ENCODE measurements around the gene CARD10. TPM values are rescaled to one million over a fixed set of nuclear protein-coding genes. Genes with fewer than 3 reads are reported as not detected.

CARD10 gene
- total RNA-seq, 4 donors from 2014 or later: 11.6 to 24.1 (median 20.9) TPM

- Histone ChIP-seq H3K36me3 (no peaks in the 10 kb centered on the region), H3K4me3 (no peak overlapping the region), H3K27me3 (peaks cover 0 to 67% (median 3%) of the 10 kb centered on the region in 4 donors), H3K9me3 (no peaks in the 10 kb centered on the region), H3K27ac (no peak overlapping the region), H3K4me1 (no peaks in the 10 kb centered on the region)
- WGBS, 2 donors: 56 to 67% methylated on average over 1 to 6 of the region's 14 CpGs
- DNase-seq: no peak
- intact Hi-C loops (cut with DNase I): no loop called here
- TF ChIP-seq, protein P1, sequence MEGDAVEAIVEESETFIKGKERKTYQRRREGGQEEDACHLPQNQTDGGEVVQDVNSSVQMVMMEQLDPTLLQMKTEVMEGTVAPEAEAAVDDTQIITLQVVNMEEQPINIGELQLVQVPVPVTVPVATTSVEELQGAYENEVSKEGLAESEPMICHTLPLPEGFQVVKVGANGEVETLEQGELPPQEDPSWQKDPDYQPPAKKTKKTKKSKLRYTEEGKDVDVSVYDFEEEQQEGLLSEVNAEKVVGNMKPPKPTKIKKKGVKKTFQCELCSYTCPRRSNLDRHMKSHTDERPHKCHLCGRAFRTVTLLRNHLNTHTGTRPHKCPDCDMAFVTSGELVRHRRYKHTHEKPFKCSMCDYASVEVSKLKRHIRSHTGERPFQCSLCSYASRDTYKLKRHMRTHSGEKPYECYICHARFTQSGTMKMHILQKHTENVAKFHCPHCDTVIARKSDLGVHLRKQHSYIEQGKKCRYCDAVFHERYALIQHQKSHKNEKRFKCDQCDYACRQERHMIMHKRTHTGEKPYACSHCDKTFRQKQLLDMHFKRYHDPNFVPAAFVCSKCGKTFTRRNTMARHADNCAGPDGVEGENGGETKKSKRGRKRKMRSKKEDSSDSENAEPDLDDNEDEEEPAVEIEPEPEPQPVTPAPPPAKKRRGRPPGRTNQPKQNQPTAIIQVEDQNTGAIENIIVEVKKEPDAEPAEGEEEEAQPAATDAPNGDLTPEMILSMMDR (IDR thresholded peaks at IDR 0.05): no peak
- no peak for TF ChIP-seq POLR2A (IDR thresholded peaks at IDR 0.05)
These were observed 51.7 kb downstream of the CARD10 start for GRCh38 chr22:37467391-37467955.

DNA sequence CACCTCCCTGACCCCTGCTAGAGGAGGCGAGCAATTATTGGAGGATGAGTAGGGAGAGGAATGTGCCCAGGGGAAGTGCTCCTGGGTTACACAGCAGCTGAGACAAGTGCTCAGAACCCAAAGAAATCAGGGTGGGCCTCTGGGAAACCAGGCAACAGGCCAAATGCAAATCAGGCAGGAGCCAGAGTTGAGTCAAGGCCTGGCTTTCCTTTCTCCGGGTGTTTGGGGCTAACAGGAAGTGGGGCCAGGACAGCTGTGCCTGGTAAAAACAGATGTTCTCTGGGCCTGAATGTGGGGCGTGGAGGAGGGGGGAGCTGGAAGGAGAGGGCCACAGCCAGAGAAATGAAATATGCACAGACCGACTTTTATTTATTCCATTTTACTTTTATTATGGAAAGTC is 55.0 kb downstream of the CARD10 start:
- no peaks in the 10 kb centered on the region for H3K4me1 ChIP-seq
- H3K27ac ChIP-seq: no peak overlapping the region
- H3K9me3 ChIP-seq: no peaks in the 10 kb centered on the region
- TF ChIP-seq, protein P1 (IDR thresholded peaks at IDR 0.05): no peak
- no peak for TF ChIP-seq POLR2A (IDR thresholded peaks at IDR 0.05)
- DNase-seq: no peak
- peaks cover 0 to 73% (median 0%) of the 10 kb centered on the region in 4 donors for H3K27me3 ChIP-seq
- H3K4me3 ChIP-seq: no peak overlapping the region
- 31 to 44% methylated on average over 3 to 4 of the region's 4 CpGs for WGBS, 2 donors
- intact Hi-C loops (cut with DNase I): no loop called here
- H3K36me3 ChIP-seq: no peaks in the 10 kb centered on the region

DNA sequence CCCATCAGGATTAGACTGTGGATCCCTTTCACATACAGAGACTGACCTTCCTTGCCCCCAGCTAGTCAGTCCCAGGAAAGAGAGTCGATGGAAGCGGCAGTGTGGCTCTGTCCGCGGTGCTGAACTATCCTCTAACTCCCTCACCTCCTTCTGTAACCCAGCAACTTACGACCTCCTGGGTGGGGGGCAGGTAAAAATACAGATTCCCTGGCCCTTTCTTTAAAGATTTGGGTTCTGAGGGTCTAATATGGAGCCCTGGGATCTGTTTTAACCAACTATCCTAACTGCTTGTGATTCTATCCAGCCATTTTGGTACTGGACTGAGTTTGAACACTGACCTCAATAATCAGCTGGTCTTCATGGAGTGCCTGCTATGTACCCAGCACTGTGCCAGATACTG is 56.2 kb downstream of the CARD10 start:
- no peaks in the 10 kb centered on the region for H3K36me3 ChIP-seq
- H3K27me3 ChIP-seq: peaks cover 0 to 72% (median 0%) of the 10 kb centered on the region in 4 donors
- H3K9me3 ChIP-seq: no peaks in the 10 kb centered on the region
- no peak overlapping the region for H3K27ac ChIP-seq
- no peak for DNase-seq
- no peaks in the 10 kb centered on the region for H3K4me1 ChIP-seq
- 19 to 38% methylated on average over 5 of the region's 5 CpGs for WGBS, 2 donors
- intact Hi-C loops (cut with DNase I): no loop called here
- TF ChIP-seq, protein P1 (IDR thresholded peaks at IDR 0.05): no peak
- TF ChIP-seq POLR2A (IDR thresholded peaks at IDR 0.05): no peak
- no peak overlapping the region for H3K4me3 ChIP-seq

GRCh38 chr22:37462436-37462835 is 56.8 kb downstream of the CARD10 start:
- no peak overlapping the region for H3K27ac ChIP-seq
- intact Hi-C loops (cut with DNase I): no loop called here
- 42 to 76% methylated on average over 3 to 5 of the region's 5 CpGs for WGBS, 2 donors
- H3K27me3 ChIP-seq: peaks cover 0 to 71% (median 0%) of the 10 kb centered on the region in 4 donors
- no peaks in the 10 kb centered on the region for H3K9me3 ChIP-seq
- no peaks in the 10 kb centered on the region for H3K4me1 ChIP-seq
- no peak overlapping the region for H3K4me3 ChIP-seq
- DNase-seq: no peak
- H3K36me3 ChIP-seq: no peaks in the 10 kb centered on the region
- TF ChIP-seq POLR2A (IDR thresholded peaks at IDR 0.05): no peak
- TF ChIP-seq, protein P1 (IDR thresholded peaks at IDR 0.05): no peak

GRCh38 chr22:37461961-37462360 is 57.3 kb downstream of the CARD10 start:
- H3K4me3 ChIP-seq: no peak overlapping the region
- peaks cover 0 to 71% (median 0%) of the 10 kb centered on the region in 4 donors for H3K27me3 ChIP-seq
- H3K9me3 ChIP-seq: no peaks in the 10 kb centered on the region
- H3K4me1 ChIP-seq: no peaks in the 10 kb centered on the region
- TF ChIP-seq, protein P1 (IDR thresholded peaks at IDR 0.05): no peak
- TF ChIP-seq POLR2A (IDR thresholded peaks at IDR 0.05): no peak
- H3K36me3 ChIP-seq: no peaks in the 10 kb centered on the region
- intact Hi-C loops (cut with DNase I): no loop called here
- 23 to 57% methylated on average over 3 to 5 of the region's 6 CpGs for WGBS, 2 donors
- H3K27ac ChIP-seq: no peak overlapping the region
- no peak for DNase-seq

Data from esophagus squamous epithelium (tissue), 5 donors.